ENCODE data around the gene DCTN3. TPM values are rescaled to one million over a fixed set of nuclear protein-coding genes. Genes with fewer than 3 reads are reported as not detected.

Gene DCTN3
- total RNA-seq, 1 donor from 2014 or later, result 72.2 TPM

- no peak for DNase-seq
- H3K27me3 ChIP-seq (ENCODE audit: low read depth), result no peaks in the 10 kb centered on the region
- ATAC-seq, result no peak
- intact Hi-C loops (cut with DNase I), result no loop called here
- H3K9me3 ChIP-seq, result no peaks in the 10 kb centered on the region
- peaks cover 29% of the 10 kb centered on the region for H3K36me3 ChIP-seq
- H3K4me3 ChIP-seq, result no peak overlapping the region
- H3K4me1 ChIP-seq, result peaks cover 62% of the 10 kb centered on the region
- TF ChIP-seq CTCF (IDR thresholded peaks at IDR 0.05), result no peak
- peak overlapping the region; percentile 72 for H3K27ac ChIP-seq
Observed at GRCh38 chr9:34650816-34651215, 30.5 kb upstream of the DCTN3 start.

GRCh38 chr9:34648673-34649072 is 28.4 kb upstream of the DCTN3 start:
- H3K4me3 ChIP-seq, result no peak overlapping the region
- H3K27me3 ChIP-seq (ENCODE audit: low read depth), result no peaks in the 10 kb centered on the region
- no peak for TF ChIP-seq CTCF (IDR thresholded peaks at IDR 0.05)
- H3K4me1 ChIP-seq, result peaks cover 43% of the 10 kb centered on the region
- H3K36me3 ChIP-seq, result peaks cover 29% of the 10 kb centered on the region
- no peak overlapping the region for H3K27ac ChIP-seq
- intact Hi-C loops (cut with DNase I), result no loop called here
- no peaks in the 10 kb centered on the region for H3K9me3 ChIP-seq
- ATAC-seq (no peak), DNase-seq (no peak)

GRCh38 chr9:34647651-34648050 is 27.4 kb upstream of the DCTN3 start:
- H3K4me1 ChIP-seq, result peaks cover 35% of the 10 kb centered on the region
- no peak for TF ChIP-seq CTCF (IDR thresholded peaks at IDR 0.05)
- no peaks in the 10 kb centered on the region for H3K9me3 ChIP-seq
- no peaks in the 10 kb centered on the region for H3K27me3 ChIP-seq (ENCODE audit: low read depth)
- intact Hi-C loops (cut with DNase I), result no loop called here
- H3K36me3 ChIP-seq, result peaks cover 29% of the 10 kb centered on the region
- peak overlapping the region; percentile 91 for H3K27ac ChIP-seq
- DNase-seq (no peak), ATAC-seq (no peak)
- H3K4me3 ChIP-seq, result peak overlapping the region; percentile 92

GRCh38 chr9:34647084-34647403 is 26.7 kb upstream of the DCTN3 start:
- Histone ChIP-seq H3K36me3 (peaks cover 29% of the 10 kb centered on the region), H3K27me3 (ENCODE audit: low read depth) (no peaks in the 10 kb centered on the region), H3K27ac (peak overlapping the region; percentile 91), H3K4me1 (peaks cover 29% of the 10 kb centered on the region), H3K4me3 (peak overlapping the region; percentile 92), H3K9me3 (no peaks in the 10 kb centered on the region)
- no peak for DNase-seq
- ATAC-seq, result peak in 1 of 2 donors; percentile 13
- no peak for TF ChIP-seq CTCF (IDR thresholded peaks at IDR 0.05)
- intact Hi-C loops (cut with DNase I), result no loop called here

- Histone ChIP-seq H3K27ac (peak within 1 kb of the TSS; percentile 91), H3K4me1 (peaks cover 25% of the 10 kb centered on the region), H3K9me3 (no peaks in the 10 kb centered on the region), H3K27me3 (ENCODE audit: low read depth) (no peaks in the 10 kb centered on the region), H3K4me3 (peak within 1 kb of the TSS; percentile 92), H3K36me3 (peaks cover 29% of the 10 kb centered on the region)
- peak; percentile 52 for TF ChIP-seq CTCF (IDR thresholded peaks at IDR 0.05)
- DNase-seq (peak; percentile 97), ATAC-seq (peak; percentile 96 to 97)
- intact Hi-C loops (cut with DNase I), result no loop called here
Observed at GRCh38 chr9:34646211-34647083, 26.2 kb upstream of the DCTN3 start, which contains the start of gene GALT. TSS of gene GALT (plus strand) at chr9:34646675. CDS start at chr9:34646705, 30 bp downstream.

Measured in lower lobe of right lung (tissue), 2 donors.